Calu3 (cell line): ENCODE data around the gene EFCAB6. TPM values are rescaled to one million over a fixed set of nuclear protein-coding genes. Genes with fewer than 3 reads are reported as not detected.

Experiments used
- BruUV-seq: library from RNA; stranded (reverse); fragments of 400-500 nt; replicated peaks from 2 replicates; lab custom pipeline; 2021; lab: Mats Ljungman, UMichigan
- CTCF ChIA-PET: fragments of 300-600 bp; sonication (Branson Sonifier 250); formaldehyde crosslinking; loops from one replicate; lab custom pipeline; 2022; ENCODE audit warnings: antibody characterized with exemption; lab: Charles Lee
- DNase-seq: peaks from one replicate; pipeline ENCODE4 v3.0.0; 2022
- H3K27ac Mint-ChIP-seq: one replicate; pipeline ENCODE4 v1.8.0; 2022; ENCODE audit warnings: mixed read lengths; ENCODE audit not compliant: unreplicated experiment
- H3K27me3 Mint-ChIP-seq: one replicate; pipeline ENCODE4 v1.8.0; 2022; ENCODE audit warnings: mixed read lengths; ENCODE audit not compliant: unreplicated experiment
- H3K36me3 Mint-ChIP-seq: one replicate; pipeline ENCODE4 v1.8.0; 2022; ENCODE audit warnings: mild to moderate bottlenecking, moderate library complexity, mixed read lengths; ENCODE audit not compliant: insufficient read depth, unreplicated experiment
- H3K4me1 Mint-ChIP-seq: one replicate; pipeline ENCODE4 v1.8.0; 2022; ENCODE audit warnings: mild to moderate bottlenecking, low read depth, mixed read lengths; ENCODE audit not compliant: unreplicated experiment
- H3K4me3 Mint-ChIP-seq: one replicate; pipeline ENCODE4 v1.8.0; 2022; ENCODE audit warnings: mild to moderate bottlenecking, low read depth, moderate library complexity, mixed read lengths; ENCODE audit not compliant: unreplicated experiment
- H3K9me3 Mint-ChIP-seq: one replicate; pipeline ENCODE4 v1.8.0; 2022; ENCODE audit warnings: low read depth, mixed read lengths; ENCODE audit not compliant: unreplicated experiment
- CTCF ChIP-seq: fragments of 200-600 bp; IDR thresholded peaks from one replicate; pipeline ENCODE4 v1.8.0; 2022; ENCODE audit warnings: antibody characterized with exemption; ENCODE audit not compliant: unreplicated experiment
- intact Hi-C: fragments of 100-400 bp; cut with micrococcal nuclease; formaldehyde crosslinking; loops from one replicate; pipeline ENCODE4 v1.10.0; 2022; ENCODE audit not compliant: unreplicated experiment
- total RNA-seq: library from RNA; stranded (reverse); gene quantifications from 2 replicates; pipeline ENCODE4 v1.2.3, GENCODE V29; 2022

EFCAB6 gene
- total RNA-seq, 1 experiment from 2014 or later = 2.2 TPM

- intact Hi-C loops = no loop called here
- H3K27me3 Mint-ChIP-seq = no peaks in the 10 kb centered on the region
- H3K9me3 Mint-ChIP-seq = no peaks in the 10 kb centered on the region
- no peak overlapping the region for H3K4me3 Mint-ChIP-seq
- H3K4me1 Mint-ChIP-seq = no peaks in the 10 kb centered on the region
- TF ChIP-seq CTCF = no peak
- DNase-seq = no peak
- no peak overlapping the region for H3K27ac Mint-ChIP-seq
- CTCF ChIA-PET = no interaction called here
- BruUV-seq = no TSS peak
- H3K36me3 Mint-ChIP-seq = no peaks in the 10 kb centered on the region
Measured at GRCh38 chr22:43830931-43831560, 18.9 kb upstream of the EFCAB6 start.

GRCh38 chr22:43829904-43830851, 18.1 kb upstream of the EFCAB6 start:
- Mint-ChIP-seq H3K27me3 (no peaks in the 10 kb centered on the region), H3K4me1 (no peaks in the 10 kb centered on the region), H3K27ac (no peak overlapping the region), H3K9me3 (no peaks in the 10 kb centered on the region), H3K4me3 (no peak overlapping the region), H3K36me3 (no peaks in the 10 kb centered on the region)
- TF ChIP-seq CTCF = no peak
- BruUV-seq = no TSS peak
- CTCF ChIA-PET = interaction anchor here (0.6 kb wide), 1 partner anchor 258 kb away, joined by 3 read pairs; no protein-coding TSS in a partner anchor
- DNase-seq = no peak
- intact Hi-C loops = no loop called here

GRCh38 chr22:43828998-43829782, 17.1 kb upstream of the EFCAB6 start:
- no peaks in the 10 kb centered on the region for H3K4me1 Mint-ChIP-seq
- no peaks in the 10 kb centered on the region for H3K36me3 Mint-ChIP-seq
- H3K27me3 Mint-ChIP-seq = no peaks in the 10 kb centered on the region
- no TSS peak for BruUV-seq
- CTCF ChIA-PET = interaction anchor here (0.6 kb wide), 1 partner anchor 259 kb away, joined by 3 read pairs; no protein-coding TSS in a partner anchor
- no peak for DNase-seq
- intact Hi-C loops = no loop called here
- no peak overlapping the region for H3K4me3 Mint-ChIP-seq
- H3K27ac Mint-ChIP-seq = no peak overlapping the region
- no peak for TF ChIP-seq CTCF
- no peaks in the 10 kb centered on the region for H3K9me3 Mint-ChIP-seq

GRCh38 chr22:43828725-43828997, 16.6 kb upstream of the EFCAB6 start:
- H3K4me3 Mint-ChIP-seq = no peak overlapping the region
- no peak overlapping the region for H3K27ac Mint-ChIP-seq
- no peak for DNase-seq
- intact Hi-C loops = no loop called here
- no peaks in the 10 kb centered on the region for H3K9me3 Mint-ChIP-seq
- BruUV-seq = no TSS peak
- H3K36me3 Mint-ChIP-seq = no peaks in the 10 kb centered on the region
- no peaks in the 10 kb centered on the region for H3K27me3 Mint-ChIP-seq
- CTCF ChIA-PET = no interaction called here
- no peak for TF ChIP-seq CTCF
- H3K4me1 Mint-ChIP-seq = peaks cover 2% of the 10 kb centered on the region
